Renal cortical epithelial cell (primary cell): ENCODE measurements around the gene DAGLB. TPM values are rescaled to one million over a fixed set of nuclear protein-coding genes. Genes with fewer than 3 reads are reported as not detected.
A peak's percentile ranks its signal among the peaks of the same experiment; 100 is the strongest.
"Not testable (repeated sequence)": the region's sequence is repeated elsewhere in the genome, so short reads cannot be mapped to it uniquely, and the experiment has no call there.

ENCODE experiments used
- DNase-seq: peaks from one replicate; pipeline ENCODE4 v3.0.0-alpha.2; 2011; ENCODE audit warnings: low read depth
- total RNA-seq: library from RNA; depleted of rRNA; stranded (reverse); fragments of >200 nt; gene quantifications from 2 replicates; pipeline ENCODE4 v1.2.3, GENCODE V29; 2014

Gene DAGLB
- total RNA-seq, 1 donor from 2014 or later = 36.7 TPM

- no peak for DNase-seq
Measured at GRCh38 chr7:6430271-6430940, 17.3 kb downstream of the DAGLB start.

DNA sequence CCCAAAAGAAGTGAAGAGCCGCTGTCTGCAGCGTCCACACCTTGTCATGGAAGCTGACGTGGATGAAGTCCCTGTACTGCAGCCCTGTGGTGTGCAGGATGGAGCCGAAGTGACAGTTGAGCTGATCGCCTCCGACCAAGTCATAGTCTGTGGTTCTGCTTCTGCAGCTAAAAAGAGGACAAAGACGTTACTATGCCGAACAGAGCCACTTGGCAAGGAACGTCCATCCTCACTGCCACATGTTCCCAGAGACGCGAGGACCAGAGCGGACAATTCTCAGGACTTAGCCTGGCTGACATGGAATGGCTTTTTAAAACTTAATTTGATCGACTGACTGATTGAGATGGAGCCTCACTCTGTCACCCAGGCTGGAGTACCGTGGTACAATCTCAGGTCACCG lies 21.8 kb downstream of the DAGLB start:
- no peak for DNase-seq

DNA sequence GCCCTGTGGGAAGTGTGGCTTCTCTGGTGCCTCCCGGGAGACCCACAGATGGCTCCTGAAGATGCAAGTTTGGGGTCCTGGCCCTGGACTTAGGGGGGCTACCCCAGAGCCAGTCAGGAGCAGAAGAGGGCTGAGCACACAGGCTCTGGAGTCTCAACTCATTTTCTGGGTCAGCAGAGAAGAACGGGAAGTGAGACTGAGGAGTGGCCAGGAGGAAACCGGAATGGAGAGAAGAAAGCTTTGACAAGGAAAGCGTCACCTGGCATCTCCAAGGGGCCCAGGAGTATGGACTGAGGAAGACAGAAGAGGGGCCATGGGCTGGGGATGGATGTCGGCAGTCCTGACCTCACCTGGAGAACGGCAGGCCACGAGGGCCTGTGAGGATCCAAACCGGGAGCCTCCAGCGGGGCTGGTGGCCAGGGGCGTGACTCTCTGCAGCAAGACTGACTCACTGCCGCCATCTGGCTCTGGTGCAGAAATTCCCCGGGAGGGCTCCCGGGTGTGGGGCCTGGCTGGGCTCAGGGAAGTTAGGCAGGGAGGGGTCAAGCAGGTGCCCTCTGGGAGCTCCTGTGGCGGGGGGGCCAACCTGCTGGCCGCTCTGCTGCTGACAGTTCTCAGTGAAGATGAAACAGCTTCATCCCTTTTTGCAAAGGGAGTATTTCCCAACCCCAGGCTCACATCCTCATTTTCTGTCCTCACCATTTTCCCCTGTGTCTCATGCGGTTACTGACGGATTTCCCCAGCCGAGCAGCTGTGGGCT lies 23.6 kb downstream of the DAGLB start:
- DNase-seq = no peak

DNA sequence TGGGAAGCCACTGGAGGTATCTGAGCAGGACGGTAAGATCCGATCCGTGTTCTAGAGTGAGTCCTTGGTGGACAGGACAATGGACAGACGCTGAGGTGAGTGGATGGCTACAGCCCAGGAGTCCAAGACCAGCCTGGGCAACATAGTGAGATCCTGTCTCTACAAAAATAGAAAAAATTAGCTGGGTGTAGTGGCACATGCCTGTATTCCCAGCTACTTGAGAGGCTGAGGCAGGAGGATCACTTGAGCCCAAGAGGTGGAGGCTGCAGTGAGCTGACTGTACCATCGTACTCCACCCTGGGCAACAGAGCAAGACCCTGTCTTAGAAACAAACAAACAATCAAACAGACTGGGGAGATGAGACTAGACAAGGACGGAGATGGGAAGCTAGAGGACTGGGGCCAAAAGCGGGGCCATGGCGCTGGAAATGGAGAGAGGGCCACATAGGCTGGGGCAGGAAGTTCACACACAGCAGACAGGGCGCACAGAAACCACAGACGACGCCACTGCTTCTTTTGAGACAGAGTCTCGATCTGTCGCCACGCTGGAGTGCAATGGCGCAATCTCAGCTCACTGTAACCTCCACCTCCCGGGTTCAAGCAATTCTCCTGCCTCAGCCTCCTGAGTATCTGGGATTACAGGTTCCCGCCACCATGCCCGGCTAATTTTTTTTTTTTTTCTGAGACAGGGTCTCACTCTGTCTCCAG lies 24.7 kb downstream of the DAGLB start:
- DNase-seq = no peak

- no peak for DNase-seq
Measured at GRCh38 chr7:6422095-6422494, 25.7 kb downstream of the DAGLB start.

- DNase-seq = no peak
Measured at GRCh38 chr7:6420680-6421079, 27.1 kb downstream of the DAGLB start.

GRCh38 chr7:6419310-6419773 lies 28.4 kb downstream of the DAGLB start:
- DNase-seq = no peak

GRCh38 chr7:6417408-6417807 lies 30.3 kb downstream of the DAGLB start:
- no peak for DNase-seq

- no peak for DNase-seq
Measured at GRCh38 chr7:6416516-6417145, 31.1 kb downstream of the DAGLB start.

GRCh38 chr7:6413637-6414036 lies 34.1 kb downstream of the DAGLB start:
- DNase-seq = no peak

DNA sequence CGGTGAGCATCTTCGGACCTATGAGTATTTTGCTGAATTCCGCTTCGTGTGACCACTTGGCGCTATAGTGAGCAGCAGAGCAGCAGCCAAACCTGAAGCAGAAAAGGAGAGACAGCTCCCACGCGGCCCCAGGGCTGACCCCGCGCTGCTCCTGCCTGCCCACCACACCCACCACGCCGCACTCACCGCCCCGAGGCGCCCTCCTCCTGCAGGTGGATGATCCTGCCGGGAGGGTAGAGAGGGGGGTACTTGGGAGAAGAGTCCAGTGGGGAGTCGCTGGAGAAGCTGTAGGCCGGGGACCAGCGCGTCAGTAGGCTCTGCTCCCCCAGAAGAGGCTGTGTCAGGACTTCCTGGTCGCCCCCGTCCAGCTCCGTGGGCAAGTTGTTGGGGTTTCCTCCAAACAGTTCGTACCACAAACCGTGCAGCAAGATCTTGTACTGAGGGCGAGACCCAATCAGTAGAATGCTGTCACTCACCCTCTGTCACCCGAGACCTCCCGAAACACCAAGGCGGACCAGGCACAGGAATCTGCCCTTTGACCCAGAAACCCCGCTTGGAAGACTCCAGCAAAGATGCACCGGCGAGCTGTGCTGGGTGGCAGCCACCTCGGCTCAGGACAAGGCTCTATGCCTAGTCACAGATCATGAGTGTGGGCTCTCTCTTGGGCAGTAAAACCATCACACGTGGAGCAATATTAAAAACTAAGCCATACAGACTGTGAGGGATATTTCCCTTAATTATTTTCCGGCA lies 37.6 kb downstream of the DAGLB start:
- no peak for DNase-seq

DNA sequence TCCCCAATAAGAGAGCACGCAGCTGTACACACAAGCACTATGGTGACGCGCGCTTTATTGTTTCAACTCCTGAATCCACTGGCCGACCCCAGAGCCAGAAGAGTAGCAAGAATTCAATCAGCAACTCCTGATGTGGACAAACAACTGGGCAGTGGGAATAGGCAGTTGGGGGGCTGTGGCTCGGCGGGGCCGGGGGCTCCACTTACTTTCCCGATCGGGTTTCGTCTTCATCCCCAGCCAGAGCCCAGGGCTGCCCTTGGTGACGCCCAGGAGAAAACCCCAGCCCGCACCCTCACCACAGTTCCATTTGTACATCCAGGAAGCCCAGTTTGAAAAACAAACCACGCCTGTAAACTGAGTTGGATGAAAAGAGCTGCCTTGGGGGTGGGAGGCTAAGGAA lies 38.7 kb downstream of the DAGLB start:
- no peak for DNase-seq

- no peak for DNase-seq
Measured at GRCh38 chr7:6407434-6407833, 40.3 kb downstream of the DAGLB start.

DNA sequence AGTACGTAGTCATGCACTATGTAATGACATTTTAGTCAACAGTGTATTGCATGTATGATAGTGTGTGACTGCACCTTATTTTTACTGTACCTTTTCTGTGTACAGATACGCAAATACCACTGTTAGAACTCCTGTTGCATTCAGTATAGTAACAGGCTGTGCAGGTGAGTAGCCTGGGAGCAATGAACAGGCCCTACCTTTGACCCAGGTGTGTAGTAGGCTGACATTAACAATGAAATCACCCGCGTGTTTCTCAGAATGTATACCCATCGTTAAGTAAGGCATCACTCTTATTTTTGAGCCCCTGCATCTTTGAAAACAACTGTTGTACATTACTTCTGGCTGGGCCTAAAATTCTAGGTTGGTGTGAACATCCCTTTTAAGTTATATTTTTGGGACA lies 41.6 kb downstream of the DAGLB start:
- no peak for DNase-seq

GRCh38 chr7:6403907-6404306 lies 43.8 kb downstream of the DAGLB start:
- no peak for DNase-seq

GRCh38 chr7:6402741-6403140 lies 45.0 kb downstream of the DAGLB start:
- DNase-seq = no peak

DNA sequence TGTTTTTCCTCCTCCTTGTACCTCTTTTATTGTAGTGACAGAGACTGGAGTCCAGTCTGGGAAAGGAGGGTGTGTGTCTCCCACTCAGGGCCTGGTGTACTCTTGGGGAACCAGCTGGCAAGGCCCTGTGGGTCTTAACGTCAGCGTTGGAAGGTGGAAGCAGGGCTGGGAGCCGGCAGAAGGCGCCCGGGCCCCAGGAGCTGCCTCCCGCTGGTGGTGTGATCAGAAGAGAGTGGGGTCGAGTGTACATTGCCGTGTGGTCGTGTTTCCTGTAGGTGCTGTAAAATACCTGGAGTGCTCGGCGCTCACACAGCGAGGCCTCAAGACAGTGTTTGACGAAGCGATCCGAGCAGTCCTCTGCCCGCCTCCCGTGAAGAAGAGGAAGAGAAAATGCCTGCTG lies 45.7 kb downstream of the DAGLB start:
- no peak for DNase-seq

DNA sequence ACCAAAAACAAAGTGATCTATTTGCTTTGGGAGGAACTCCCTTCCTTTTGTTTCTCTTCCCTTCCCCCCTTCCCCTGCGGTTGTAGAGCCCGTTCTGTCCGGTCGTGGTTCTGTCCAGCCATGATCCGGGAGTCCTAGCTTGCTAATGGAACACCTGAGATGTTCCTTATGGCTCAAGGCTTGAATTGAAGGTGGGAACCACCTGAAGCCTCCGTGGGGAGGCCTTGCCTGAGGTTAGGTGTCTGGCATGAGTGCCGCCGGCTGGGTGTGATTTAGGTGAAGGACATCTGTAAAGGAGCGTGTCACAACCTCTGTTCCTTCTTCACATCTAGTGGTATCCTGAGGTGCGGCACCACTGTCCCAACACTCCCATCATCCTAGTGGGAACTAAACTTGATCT lies 46.2 kb downstream of the DAGLB start:
- no peak for DNase-seq

GRCh38 chr7:6400243-6401105 lies 47.3 kb downstream of the DAGLB start:
- DNase-seq = not testable (repeated sequence)

- DNase-seq = no peak
Measured at GRCh38 chr7:6399351-6399750, 48.4 kb downstream of the DAGLB start.

GRCh38 chr7:6398943-6399342 lies 48.8 kb downstream of the DAGLB start:
- DNase-seq = peak; percentile 61
